A549 (cell line): ENCODE data around the gene EPHB4. TPM values are rescaled to one million over a fixed set of nuclear protein-coding genes. Genes with fewer than 3 reads are reported as not detected.
A peak's percentile ranks its signal among the peaks of the same experiment; 100 is the strongest.

ENCODE experiments used
- ATAC-seq, 2 experiments: fragments of 200-7000 bp in 1 of 2; fragments of >200 bp in 1 of 2; cut with Nextera tagmentation in 1 of 2; cut with Tn5 transposase in 1 of 2; 3 replicates each; pipeline versions ENCODE4 v1.8.0 to v1.9.1; 2018 to 2020; ENCODE audit warnings: mild to moderate bottlenecking in 1 of 2, moderate library complexity in 1 of 2
- CTCF ChIA-PET: fragments of 300-600 bp; sonication (Branson Sonifier 250); formaldehyde crosslinking; extraction: SDS; loops from one replicate; lab custom pipeline; 2021; ENCODE audit warnings: antibody characterized with exemption, inconsistent platforms; lab: Yijun Ruan, JAX
- POLR2A ChIA-PET: fragments of 350-600 bp; formaldehyde crosslinking; extraction: SDS; loops from one replicate; lab custom pipeline; 2021; ENCODE audit warnings: antibody characterized with exemption, inconsistent platforms; lab: Yijun Ruan, JAX
- DNase-seq, 2 experiments: peaks; one replicate each; pipeline versions ENCODE4 v3.0.0 to v3.0.0-alpha.2; 2011 to 2016; ENCODE audit warnings: low read depth in 1 of 2, low spot score in 1 of 2
- FAIRE-seq: peaks from 2 replicates; lab custom pipeline; 2011; peaks lifted over from hg19 to GRCh38; lab: Jason Lieb, UNC
- H3K27ac ChIP-seq, 2 experiments: fragments of >200 bp; sonication (Bioruptor Twin); formaldehyde crosslinking; 3 replicates each; pipeline ENCODE4 v1.5.1; 2016 to 2017
- H3K4me1 ChIP-seq: fragments of >200 bp; sonication (Bioruptor Twin); formaldehyde crosslinking; 3 replicates; pipeline ENCODE4 v1.6.1; 2016
- H3K4me2 ChIP-seq: fragments of >200 bp; sonication (Bioruptor Twin); formaldehyde crosslinking; 3 replicates; pipeline ENCODE4 v1.6.1; 2016
- H3K4me3 ChIP-seq: fragments of >200 bp; sonication (Bioruptor Twin); formaldehyde crosslinking; 3 replicates; pipeline ENCODE4 v1.5.1; 2016
- H3K9me3 ChIP-seq: fragments of >200 bp; sonication (Bioruptor Twin); formaldehyde crosslinking; 3 replicates; pipeline ENCODE4 v1.6.1; 2016
- BHLHE40 ChIP-seq: IDR thresholded peaks from 2 replicates; pipeline ENCODE4 v1.6.1; 2012; ENCODE audit warnings: low read depth, low read length, inconsistent platforms
- CBX8 ChIP-seq: fragments of 200-600 bp; sonication (generic); IDR thresholded peaks from 2 replicates; pipeline ENCODE4 v1.6.1; 2016
- EHMT2 ChIP-seq: fragments of 200-600 bp; sonication (generic); IDR thresholded peaks from 2 replicates; pipeline ENCODE4 v1.6.1; 2016; ENCODE audit warnings: antibody characterized with exemption, low read depth, mild to moderate bottlenecking, moderate library complexity
- EP300 ChIP-seq, 2 experiments: fragments of >200 bp; sonication (Bioruptor Twin); formaldehyde crosslinking; IDR thresholded peaks; 2 replicates in 1 of 2; 3 replicates in 1 of 2; pipeline ENCODE4 v1.6.1; 2016 to 2017
- ESRRA ChIP-seq: fragments of 150-350 bp; IDR thresholded peaks from 2 replicates; pipeline ENCODE4 v1.6.1; 2014; ENCODE audit warnings: mild to moderate bottlenecking, low read length, borderline replicate concordance
- FOSL2 ChIP-seq, 2 experiments: fragments of 450-650 bp in 1 of 2; fragments of >200 bp in 1 of 2; sonication (Bioruptor Twin) in 1 of 2; formaldehyde crosslinking; IDR thresholded peaks; 2 replicates each; pipeline versions ENCODE4 v1.5.0 to v1.6.1; 2016 to 2020; ENCODE audit warnings: mild to moderate bottlenecking in 1 of 2, moderate library complexity in 1 of 2
- GATA3 ChIP-seq: IDR thresholded peaks from 2 replicates; pipeline ENCODE4 v1.6.1; 2012; ENCODE audit warnings: borderline replicate concordance
- HEYL ChIP-seq: fragments of 250-450 bp; sonication (Bioruptor Pico); IDR thresholded peaks from 2 replicates; pipeline ENCODE4 v1.8.0; 2021; ENCODE audit warnings: mild to moderate bottlenecking, moderate library complexity
- HOXA7 ChIP-seq: fragments of 250-450 bp; sonication (Bioruptor Pico); IDR thresholded peaks from 2 replicates; pipeline ENCODE4 v1.5.0; 2020; ENCODE audit warnings: mild to moderate bottlenecking, moderate library complexity
- JUN ChIP-seq, 2 experiments: fragments of >200 bp; sonication (Bioruptor Twin); formaldehyde crosslinking; IDR thresholded peaks; 2 replicates in 1 of 2; 3 replicates in 1 of 2; pipeline ENCODE4 v1.6.1; 2016 to 2017
- JUNB ChIP-seq: fragments of >200 bp; sonication (Bioruptor Twin); formaldehyde crosslinking; IDR thresholded peaks from 2 replicates; pipeline ENCODE4 v1.6.1; 2016
- KDM5A ChIP-seq: fragments of 200-600 bp; sonication (generic); IDR thresholded peaks from 2 replicates; pipeline ENCODE4 v1.6.1; 2016; ENCODE audit warnings: antibody characterized with exemption, mild to moderate bottlenecking
- MAZ ChIP-seq: fragments of 150-350 bp; IDR thresholded peaks from 2 replicates; pipeline ENCODE4 v1.6.1; 2014; ENCODE audit warnings: antibody characterized with exemption, low read depth, low read length, borderline replicate concordance
- MYC ChIP-seq: IDR thresholded peaks from 2 replicates; pipeline ENCODE4 v1.6.1; 2012; ENCODE audit warnings: mild to moderate bottlenecking, inconsistent platforms, low read length, improper control_type of control experiment, borderline replicate concordance
- NPAS2 ChIP-seq: fragments of 250-450 bp; sonication (Bioruptor Pico); IDR thresholded peaks from 2 replicates; pipeline ENCODE4 v1.8.0; 2022; ENCODE audit warnings: mild to moderate bottlenecking, moderate library complexity, borderline replicate concordance
- PHF8 ChIP-seq: fragments of 200-600 bp; sonication (generic); IDR thresholded peaks from 2 replicates; pipeline ENCODE4 v1.6.1; 2016; ENCODE audit warnings: low read depth, mild to moderate bottlenecking, antibody characterized with exemption, moderate library complexity, borderline replicate concordance
- POLR2AphosphoS2 ChIP-seq: conservative IDR thresholded peaks from 2 replicates; pipeline ENCODE4 v1.6.1; 2012; ENCODE audit warnings: low read length, improper control_type of control experiment, inconsistent platforms
- RAD21 ChIP-seq, 2 experiments: fragments of >200 bp in 1 of 2; sonication (Bioruptor Twin) in 1 of 2; formaldehyde crosslinking in 1 of 2; IDR thresholded peaks in 1 of 2; conservative IDR thresholded peaks in 1 of 2; 2 replicates in 1 of 2; 3 replicates in 1 of 2; pipeline ENCODE4 v1.6.1; 2012 to 2018; ENCODE audit warnings: inconsistent platforms in 1 of 2
- RCOR1 ChIP-seq: fragments of 150-350 bp; IDR thresholded peaks from 2 replicates; pipeline ENCODE4 v1.6.1; 2014; ENCODE audit warnings: antibody characterized with exemption, low read length, low read depth
- SMC3 ChIP-seq: fragments of >200 bp; sonication (Bioruptor Twin); formaldehyde crosslinking; IDR thresholded peaks from 3 replicates; pipeline ENCODE4 v1.6.1; 2018; ENCODE audit warnings: inconsistent platforms
- SREBF2 ChIP-seq: fragments of 450-650 bp; IDR thresholded peaks from 2 replicates; pipeline ENCODE4 v1.6.1; 2014; ENCODE audit warnings: mild to moderate bottlenecking, moderate library complexity
- TFCP2L1 ChIP-seq: fragments of 250-450 bp; sonication (Bioruptor Pico); IDR thresholded peaks from 2 replicates; pipeline ENCODE4 v1.5.0; 2021; ENCODE audit warnings: mild to moderate bottlenecking
- ZC3H11A ChIP-seq: fragments of 450-650 bp; IDR thresholded peaks from 2 replicates; pipeline ENCODE4 v1.6.1; 2014; ENCODE audit warnings: antibody characterized with exemption, mild to moderate bottlenecking
- ZFP36 ChIP-seq: fragments of 450-650 bp; IDR thresholded peaks from 2 replicates; pipeline ENCODE4 v1.6.1; 2014; ENCODE audit warnings: borderline replicate concordance; ENCODE audit not compliant: partially characterized antibody
- ZNF302 ChIP-seq: fragments of 250-450 bp; sonication (Bioruptor Pico); IDR thresholded peaks from 2 replicates; pipeline ENCODE4 v1.9.0; 2021; ENCODE audit warnings: inconsistent platforms, mild to moderate bottlenecking, moderate library complexity
- ZSCAN20 ChIP-seq: fragments of 250-450 bp; sonication (Bioruptor Pico); IDR thresholded peaks from 2 replicates; pipeline ENCODE4 v1.8.0; 2022; ENCODE audit warnings: mild to moderate bottlenecking, moderate library complexity
- WGBS: methylation state at CpG from one replicate; pipeline ENCODE4 v1.1.6; 2017; ENCODE audit errors: missing lambda C conversion rate; 5-methylcytosine and 5-hydroxymethylcytosine counted together
- polyA plus RNA-seq, 4 experiments: library from polyadenylated mRNA; depleted of rRNA in 3 of 4; stranded (reverse); fragments of >200 nt; fragmentation: RNase III in 1 of 4; extraction: RNeasy Plus Mini Kit Qiagen cat#74134 plus additional on column Dnase treatment in 1 of 4; gene quantifications; 2 replicates in 3 of 4; 3 replicates in 1 of 4; pipeline ENCODE4 v1.2.3, GENCODE V29; 2011 to 2017
- TF ChIP-seq, protein P1 (sequence below): fragments of >200 bp; sonication (Bioruptor Twin); formaldehyde crosslinking; IDR thresholded peaks from 2 replicates; pipeline ENCODE4 v1.6.1; 2016
- TF ChIP-seq, protein P2 (sequence below): fragments of 250-450 bp; sonication (Bioruptor Pico); IDR thresholded peaks from 2 replicates; pipeline ENCODE4 v1.5.0; 2021; ENCODE audit warnings: mild to moderate bottlenecking, moderate library complexity, borderline replicate concordance
- TF ChIP-seq, protein P3 (sequence below): IDR thresholded peaks from 2 replicates; pipeline ENCODE4 v1.6.1; 2012

Gene EPHB4
- polyA plus RNA-seq, 2 of the 4 experiments (the other 2 are of a cell fraction), result 30.4 to 40.5 TPM

DNA sequence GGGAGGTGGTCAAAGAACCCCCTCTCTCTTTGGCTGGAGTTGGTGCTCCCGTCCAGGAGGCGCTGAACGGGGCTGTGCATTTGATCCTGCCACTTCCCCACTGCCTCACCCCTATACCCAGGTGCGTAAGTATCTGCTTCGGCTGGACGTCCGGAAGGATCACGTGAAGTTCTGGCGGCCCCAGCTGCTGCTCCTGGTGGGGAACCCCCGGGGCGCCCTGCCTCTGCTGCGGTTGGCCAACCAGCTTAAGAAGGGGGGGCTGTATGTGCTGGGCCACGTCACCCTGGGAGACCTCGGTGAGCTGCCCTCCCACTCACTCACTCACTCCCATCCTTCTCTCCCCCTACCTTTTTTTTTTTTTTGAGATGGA, 34.3 kb upstream of the EPHB4 start:
- H3K4me2 ChIP-seq, result no peak overlapping the region
- DNase-seq, result no peak
- POLR2A ChIA-PET, result interaction anchor here (0.6 to 0.7 kb wide), 2 partner anchors 13 to 28 kb away, joined by 3 to 4 read pairs; partner anchors contain the start of genes SRRT and UFSP1
- TF ChIP-seq HEYL (CRISPR knock-in tag), result no peak
- TF ChIP-seq MAZ, result no peak
- TF ChIP-seq JUNB, result no peak
- no peak for TF ChIP-seq RAD21 (conservative IDR thresholded peaks at IDR 0.05 in 1 of 2, IDR thresholded peaks at IDR 0.05 in 1 of 2)
- no peak for TF ChIP-seq PHF8
- no peak for TF ChIP-seq ZNF302 (CRISPR knock-in tag)
- no peak for TF ChIP-seq GATA3
- TF ChIP-seq, protein P1, sequence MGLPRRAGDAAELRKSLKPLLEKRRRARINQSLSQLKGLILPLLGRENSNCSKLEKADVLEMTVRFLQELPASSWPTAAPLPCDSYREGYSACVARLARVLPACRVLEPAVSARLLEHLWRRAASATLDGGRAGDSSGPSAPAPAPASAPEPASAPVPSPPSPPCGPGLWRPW, result no peak
- no peak for TF ChIP-seq SREBF2
- TF ChIP-seq ZC3H11A, result no peak
- no peak for TF ChIP-seq MYC
- TF ChIP-seq CBX8, result no peak
- TF ChIP-seq RCOR1, result no peak
- TF ChIP-seq KDM5A, result no peak
- no peak for TF ChIP-seq EP300 (IDR thresholded peaks at IDR 0.05)
- TF ChIP-seq, all 56 proteins: peak for 0
- peaks cover 9% of the 10 kb centered on the region for H3K4me1 ChIP-seq
- CTCF ChIA-PET, result interaction anchor here (0.7 to 5.3 kb wide), 5 partner anchors 10 to 297 kb away, joined by 3 to 44 read pairs (median 4); partner anchors contain the start of gene SLC12A9
- 93% methylated on average over 14 of the region's 14 CpGs for WGBS
- no peak overlapping the region for H3K4me3 ChIP-seq
- H3K9me3 ChIP-seq, result no peaks in the 10 kb centered on the region
- H3K27ac ChIP-seq, result no peak overlapping the region
- no peak for FAIRE-seq
- ATAC-seq, result no peak

DNA sequence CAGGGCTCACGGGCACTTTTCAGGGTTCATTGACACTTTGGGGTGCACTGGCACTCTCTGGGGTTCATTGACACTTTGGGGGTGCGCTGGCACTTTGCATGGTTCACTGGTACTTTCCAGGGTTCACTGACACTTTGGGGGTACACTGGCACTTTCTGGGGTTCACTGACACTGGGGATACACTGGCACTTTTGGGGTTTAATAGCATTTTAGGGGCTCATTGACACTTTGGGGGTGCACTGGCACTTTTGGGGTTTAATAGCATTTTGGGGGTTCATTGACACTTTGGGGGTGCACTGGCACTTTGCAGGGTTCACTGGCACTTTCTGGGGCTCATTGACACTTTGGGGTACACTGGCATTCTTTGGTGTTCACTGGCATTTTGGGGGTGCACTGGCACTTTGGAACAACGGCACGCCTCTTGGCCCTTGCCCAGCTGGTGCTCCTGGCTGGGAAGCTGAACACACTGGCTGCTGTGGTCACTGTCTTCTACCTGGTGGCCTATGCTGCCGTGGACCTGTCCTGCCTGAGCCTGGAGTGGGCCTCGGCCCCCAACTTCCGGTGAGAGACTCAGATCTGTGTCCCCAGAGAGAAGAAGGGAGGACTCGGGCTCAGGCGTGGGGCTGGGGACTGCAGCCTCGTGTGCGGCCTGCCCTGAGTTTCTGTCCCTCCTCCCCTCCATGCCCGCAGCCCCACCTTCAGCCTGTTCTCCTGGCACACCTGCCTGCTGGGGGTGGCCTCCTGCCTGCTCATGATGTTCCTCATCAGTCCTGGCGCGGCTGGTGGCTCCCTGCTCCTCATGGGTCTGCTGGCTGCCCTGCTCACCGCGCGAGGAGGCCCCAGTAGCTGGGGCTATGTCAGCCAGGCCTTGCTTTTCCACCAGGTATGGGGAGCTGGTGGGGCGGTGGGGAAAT, 33.6 kb upstream of the EPHB4 start:
- TF ChIP-seq KDM5A, result no peak
- TF ChIP-seq, protein P2, sequence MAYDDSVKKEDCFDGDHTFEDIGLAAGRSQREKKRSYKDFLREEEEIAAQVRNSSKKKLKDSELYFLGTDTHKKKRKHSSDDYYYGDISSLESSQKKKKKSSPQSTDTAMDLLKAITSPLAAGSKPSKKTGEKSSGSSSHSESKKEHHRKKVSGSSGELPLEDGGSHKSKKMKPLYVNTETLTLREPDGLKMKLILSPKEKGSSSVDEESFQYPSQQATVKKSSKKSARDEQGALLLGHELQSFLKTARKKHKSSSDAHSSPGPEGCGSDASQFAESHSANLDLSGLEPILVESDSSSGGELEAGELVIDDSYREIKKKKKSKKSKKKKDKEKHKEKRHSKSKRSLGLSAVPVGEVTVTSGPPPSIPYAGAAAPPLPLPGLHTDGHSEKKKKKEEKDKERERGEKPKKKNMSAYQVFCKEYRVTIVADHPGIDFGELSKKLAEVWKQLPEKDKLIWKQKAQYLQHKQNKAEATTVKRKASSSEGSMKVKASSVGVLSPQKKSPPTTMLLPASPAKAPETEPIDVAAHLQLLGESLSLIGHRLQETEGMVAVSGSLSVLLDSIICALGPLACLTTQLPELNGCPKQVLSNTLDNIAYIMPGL (CRISPR knock-in tag), result no peak
- TF ChIP-seq, all 56 proteins: peak for 0
- Histone ChIP-seq H3K4me1 (peaks cover 3% of the 10 kb centered on the region), H3K9me3 (no peaks in the 10 kb centered on the region), H3K27ac (no peak overlapping the region), H3K4me2 (no peak overlapping the region), H3K4me3 (no peak overlapping the region)
- POLR2A ChIA-PET, result no interaction called here
- no peak for FAIRE-seq
- DNase-seq, result no peak
- WGBS, result 90% methylated on average over 15 of the region's 18 CpGs
- CTCF ChIA-PET, result interaction anchor here (0.7 to 5.3 kb wide), 4 partner anchors 9 to 169 kb away, joined by 3 to 44 read pairs (median 4); partner anchors contain the start of gene SLC12A9
- ATAC-seq, result no peak

DNA sequence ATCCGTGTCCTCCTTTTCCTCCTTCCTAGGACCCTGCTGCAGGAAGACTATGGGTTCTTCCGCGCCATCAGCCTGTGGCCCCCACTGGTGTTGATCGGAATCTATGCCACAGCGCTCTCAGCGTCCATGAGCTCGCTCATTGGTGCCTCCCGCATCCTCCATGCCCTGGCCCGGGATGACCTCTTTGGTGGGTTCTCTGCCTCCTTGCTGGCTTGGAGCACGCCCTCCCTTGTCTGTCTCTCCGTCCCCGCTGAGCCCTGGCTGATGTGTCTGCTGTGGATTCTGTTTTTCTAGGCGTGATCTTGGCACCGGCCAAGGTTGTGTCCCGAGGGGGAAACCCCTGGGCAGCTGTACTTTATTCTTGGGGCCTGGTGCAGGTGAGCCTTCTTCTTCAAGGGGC, 32.5 kb upstream of the EPHB4 start:
- ChIA-PET CTCF (interaction anchor here (1.8 to 15.9 kb wide), 2 partner anchors 139 to 154 kb away, joined by 9 to 280 read pairs; partner anchors contain the start of genes EPO and POP7), POLR2A (no interaction called here)
- H3K4me3 ChIP-seq, result no peak overlapping the region
- no peaks in the 10 kb centered on the region for H3K9me3 ChIP-seq
- no peaks in the 10 kb centered on the region for H3K4me1 ChIP-seq
- FAIRE-seq (no peak), DNase-seq (no peak), ATAC-seq (peak in 1 of 2 experiments; percentile 25; a peak in 1 of 6 replicates)
- no peak overlapping the region for H3K27ac ChIP-seq
- no peak overlapping the region for H3K4me2 ChIP-seq
- 96% methylated on average over 9 of the region's 15 CpGs for WGBS
- TF ChIP-seq ESRRA, result no peak
- no peak for TF ChIP-seq JUNB
- TF ChIP-seq NPAS2 (CRISPR knock-in tag), result no peak
- TF ChIP-seq EHMT2, result no peak
- TF ChIP-seq POLR2AphosphoS2, result no peak
- TF ChIP-seq KDM5A, result no peak
- no peak for TF ChIP-seq RCOR1
- TF ChIP-seq FOSL2 (IDR thresholded peaks at IDR 0.05), result no peak
- TF ChIP-seq FOSL2 (CRISPR knock-in tag; IDR thresholded peaks at IDR 0.05), result no peak
- TF ChIP-seq, protein P3, sequence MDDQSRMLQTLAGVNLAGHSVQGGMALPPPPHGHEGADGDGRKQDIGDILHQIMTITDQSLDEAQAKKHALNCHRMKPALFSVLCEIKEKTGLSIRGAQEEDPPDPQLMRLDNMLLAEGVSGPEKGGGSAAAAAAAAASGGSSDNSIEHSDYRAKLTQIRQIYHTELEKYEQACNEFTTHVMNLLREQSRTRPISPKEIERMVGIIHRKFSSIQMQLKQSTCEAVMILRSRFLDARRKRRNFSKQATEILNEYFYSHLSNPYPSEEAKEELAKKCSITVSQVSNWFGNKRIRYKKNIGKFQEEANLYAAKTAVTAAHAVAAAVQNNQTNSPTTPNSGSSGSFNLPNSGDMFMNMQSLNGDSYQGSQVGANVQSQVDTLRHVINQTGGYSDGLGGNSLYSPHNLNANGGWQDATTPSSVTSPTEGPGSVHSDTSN, result no peak
- no peak for TF ChIP-seq JUN (IDR thresholded peaks at IDR 0.05)
- no peak for TF ChIP-seq MYC
- no peak for TF ChIP-seq HOXA7
- TF ChIP-seq SMC3, result no peak
- no peak for TF ChIP-seq GATA3
- TF ChIP-seq ZSCAN20 (CRISPR knock-in tag), result no peak
- TF ChIP-seq ZFP36, result no peak
- no peak for TF ChIP-seq HEYL (CRISPR knock-in tag)
- no peak for TF ChIP-seq TFCP2L1
- no peak for TF ChIP-seq BHLHE40
